Stimulated activated CD4-positive, alpha-beta T cell treated with anti-CD3 and anti-CD28 coated beads, Interleukin-4, amount 100 ng/mL, for 24 hours (primary cell): ENCODE results near the gene SMIM14.
"Not testable (repeated sequence)": the region's sequence is repeated elsewhere in the genome, so short reads cannot be mapped to it uniquely, and the experiment has no call there.

Source experiments
- DNase-seq: peaks from one replicate; pipeline ENCODE4 v3.0.0-alpha.2; 2020

Gene SMIM14

GRCh38 chr4:39591290-39591689 is 47.4 kb downstream of the SMIM14 start:
- DNase-seq = no peak

DNA sequence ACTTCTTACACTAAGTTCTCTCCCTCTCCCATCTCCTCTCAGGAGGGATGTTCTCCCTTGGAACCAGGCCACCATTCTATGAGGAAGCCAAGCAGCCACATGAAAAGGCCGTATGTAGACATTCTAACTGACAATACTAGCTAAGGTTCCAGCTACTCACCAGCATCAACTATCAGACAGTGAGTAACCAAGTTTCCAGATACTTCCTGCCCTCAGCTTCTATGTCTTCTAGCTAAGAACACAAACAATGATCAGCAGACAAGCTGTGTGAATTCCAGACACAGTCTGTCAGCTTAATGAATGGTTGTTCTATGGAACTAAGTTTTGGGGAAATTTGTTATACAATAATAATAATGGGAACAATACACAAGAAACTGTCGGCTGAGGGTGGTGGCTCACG is 50.8 kb downstream of the SMIM14 start:
- DNase-seq = no peak

DNA sequence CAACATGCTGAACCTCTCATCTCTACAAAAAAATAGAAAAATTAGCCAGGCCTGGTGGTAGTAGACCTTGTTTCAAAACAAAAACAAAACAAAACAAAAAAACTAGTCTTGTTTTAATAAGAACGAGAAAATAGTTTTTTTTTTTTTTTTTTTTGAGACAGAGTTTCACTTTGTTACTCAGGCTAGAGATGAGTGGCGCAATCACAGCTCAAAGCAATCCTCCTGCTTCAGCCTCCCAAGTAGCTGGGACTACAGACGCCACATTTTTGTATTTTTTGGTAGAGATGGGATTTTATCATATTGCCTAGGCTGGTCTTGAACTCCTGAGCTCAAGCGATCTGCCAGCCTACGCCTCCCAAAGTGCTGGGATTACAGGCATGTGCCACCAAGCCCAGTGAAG is 63.7 kb downstream of the SMIM14 start:
- DNase-seq = no peak

- DNase-seq = no peak
These were observed 67.2 kb downstream of the SMIM14 start for GRCh38 chr4:39571504-39571903.

GRCh38 chr4:39571054-39571453 is 67.6 kb downstream of the SMIM14 start:
- no peak for DNase-seq

- DNase-seq = no peak
These were observed 69.5 kb downstream of the SMIM14 start for GRCh38 chr4:39569209-39569608.

DNA sequence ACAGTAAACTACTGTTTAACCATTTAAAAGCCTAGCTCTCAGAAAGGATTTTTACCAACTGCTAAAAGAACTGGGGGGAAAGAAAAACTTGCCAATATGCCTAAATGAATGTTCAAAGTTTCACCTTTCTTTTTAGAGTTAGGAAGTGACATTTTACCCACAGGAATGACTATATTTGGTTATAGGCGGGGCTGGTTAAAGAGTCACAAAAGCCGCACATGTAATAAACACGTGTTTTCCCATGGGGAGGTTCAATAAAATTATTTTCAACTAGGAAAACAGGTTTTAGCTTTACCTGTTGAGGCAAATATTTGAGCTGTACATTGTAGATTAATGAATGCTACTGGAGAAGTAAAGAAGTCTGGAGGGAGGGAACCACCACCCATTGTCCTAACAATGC is 69.9 kb downstream of the SMIM14 start:
- DNase-seq = no peak

DNA sequence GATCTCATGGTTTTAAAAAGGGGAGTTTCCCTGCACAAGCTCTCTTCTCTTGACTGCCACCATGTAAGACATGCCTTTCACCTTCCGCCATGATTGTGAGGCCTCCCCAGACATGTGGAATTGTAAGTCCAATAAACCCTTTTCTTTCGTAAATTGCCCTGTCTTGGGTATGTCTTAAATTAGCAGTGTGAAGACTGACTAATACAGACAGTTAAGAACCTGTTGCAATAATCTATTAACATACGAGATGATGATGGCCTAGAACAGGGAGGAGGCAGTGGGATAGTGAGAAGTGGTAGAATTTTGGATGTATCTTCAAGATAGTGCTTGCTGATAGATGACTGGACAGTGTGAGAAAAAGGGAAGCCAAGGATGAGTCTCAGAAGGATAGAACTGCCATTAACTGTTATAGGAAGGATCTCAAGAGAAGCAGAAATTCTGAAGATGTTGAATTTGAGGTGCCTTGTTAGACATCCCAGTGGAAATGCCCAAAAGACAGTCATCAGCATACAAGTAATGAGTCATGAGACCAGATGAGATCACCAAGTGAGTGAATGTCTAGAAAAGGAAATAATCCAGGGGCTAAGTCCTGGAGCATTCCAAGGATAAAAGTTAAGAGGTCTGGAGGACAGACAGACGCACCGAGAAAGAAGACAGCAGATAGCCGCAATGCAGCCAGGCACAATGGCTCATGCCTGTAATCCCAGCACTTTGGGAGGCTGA is 72.6 kb downstream of the SMIM14 start:
- DNase-seq = no peak

DNA sequence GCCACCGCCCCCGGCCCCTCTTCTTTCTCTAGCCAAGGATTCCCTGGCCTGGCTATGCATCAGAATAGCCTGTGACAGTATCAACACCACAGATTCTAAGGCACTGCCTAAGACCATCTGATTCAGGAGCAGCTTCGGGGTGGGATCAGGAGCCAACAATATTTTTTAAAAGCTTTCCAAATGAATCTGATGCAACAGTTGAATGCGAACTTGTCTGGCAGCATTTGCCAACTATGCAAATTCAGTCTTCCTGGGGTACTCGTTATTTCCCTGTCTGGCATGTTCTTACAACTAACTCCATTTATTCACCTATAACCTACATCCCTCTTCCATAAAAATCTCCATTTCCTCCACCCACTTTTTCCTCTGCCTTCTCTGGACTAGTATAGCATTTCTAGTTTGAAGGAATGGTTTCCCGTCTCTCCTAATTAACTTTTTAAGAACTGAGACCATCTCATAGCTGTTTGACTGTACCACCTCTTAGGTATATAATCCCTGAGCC is 75.3 kb downstream of the SMIM14 start:
- DNase-seq = no peak

DNA sequence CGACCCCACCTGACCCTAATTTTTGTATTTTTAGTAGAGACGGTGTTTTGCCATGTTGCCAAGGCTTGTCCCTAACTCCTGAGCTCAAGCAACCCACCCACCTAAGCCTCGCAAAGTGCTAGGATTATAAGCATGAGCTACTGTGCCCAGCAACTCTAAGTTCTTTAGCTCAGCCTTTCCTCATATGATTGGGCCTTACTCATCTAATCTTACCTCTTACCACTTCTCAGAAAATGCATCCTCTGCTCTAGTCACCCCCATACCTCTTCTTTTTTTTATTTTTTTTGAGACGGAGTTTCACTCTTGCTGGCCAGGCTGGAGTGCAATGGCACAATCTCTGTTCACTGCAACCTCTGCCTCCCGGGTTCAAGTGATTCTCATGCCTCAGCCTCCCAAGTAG is 75.9 kb downstream of the SMIM14 start:
- DNase-seq = no peak

- no peak for DNase-seq
These were observed 79.0 kb downstream of the SMIM14 start for GRCh38 chr4:39559626-39560025.

GRCh38 chr4:39555472-39555871 is 83.2 kb downstream of the SMIM14 start:
- no peak for DNase-seq

DNA sequence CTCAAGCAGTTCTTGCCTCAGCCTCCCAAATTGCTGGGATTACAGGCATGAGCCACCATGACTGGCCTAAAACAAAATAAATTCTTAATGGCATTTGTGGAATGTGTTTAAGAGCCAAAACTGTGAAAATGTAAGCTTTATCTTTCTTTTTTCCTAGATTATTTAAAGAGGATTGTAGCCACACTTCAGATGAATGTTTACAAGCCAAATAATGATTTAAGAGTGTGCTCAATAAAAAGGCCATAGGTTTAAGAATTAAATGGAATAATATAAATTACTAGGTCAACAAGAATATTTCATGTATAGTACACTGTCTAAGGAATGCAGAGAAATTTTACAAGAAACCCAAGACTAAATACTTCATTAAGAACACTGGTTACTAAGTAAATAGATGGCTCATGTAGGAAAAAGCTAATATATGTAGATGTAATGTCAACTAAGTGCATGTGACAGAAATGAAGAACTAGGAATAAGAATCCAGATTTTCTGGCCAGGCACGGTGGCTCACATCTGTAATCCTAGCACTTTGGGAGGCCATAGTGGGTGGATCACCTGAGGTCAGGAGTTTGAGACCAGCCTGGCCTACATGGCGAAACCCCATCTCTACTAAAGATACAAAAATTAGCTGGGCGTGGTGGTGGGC is 90.1 kb downstream of the SMIM14 start:
- DNase-seq = no peak

GRCh38 chr4:39544580-39545315 is 93.9 kb downstream of the SMIM14 start:
- DNase-seq = no peak

GRCh38 chr4:39544080-39544479 is 94.6 kb downstream of the SMIM14 start:
- not testable (repeated sequence) for DNase-seq

GRCh38 chr4:39543034-39543433 is 95.6 kb downstream of the SMIM14 start:
- no peak for DNase-seq

GRCh38 chr4:39542611-39543012 is 96.1 kb downstream of the SMIM14 start:
- DNase-seq = no peak

DNA sequence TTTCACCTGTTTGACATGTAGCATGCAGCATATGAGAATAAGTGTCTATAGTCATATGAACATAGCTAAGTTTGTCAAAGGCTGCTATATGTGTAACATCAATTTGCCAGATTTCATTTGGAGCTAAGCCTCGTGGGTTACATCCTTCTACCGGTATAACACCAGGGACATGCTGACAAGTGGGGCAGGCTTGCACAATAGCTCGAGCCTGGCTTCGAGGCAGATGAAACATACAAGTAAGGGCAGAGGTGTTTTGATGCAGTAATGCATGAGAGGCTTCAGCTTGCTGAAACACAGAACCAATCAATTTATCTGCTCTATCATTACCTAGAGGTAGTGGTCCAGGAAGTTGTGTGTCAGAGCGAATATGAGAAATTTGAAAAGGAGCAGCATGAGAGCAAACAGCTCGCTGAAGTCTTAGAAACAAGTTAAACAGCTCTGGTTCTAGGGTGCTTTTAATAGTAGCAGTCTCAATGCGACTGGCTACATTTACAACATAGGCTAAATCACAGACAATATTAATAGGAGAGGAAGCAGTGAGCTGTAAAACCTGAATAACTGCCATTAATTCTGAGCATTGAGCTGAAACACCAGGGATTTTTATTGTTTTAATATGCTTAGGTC is 96.6 kb downstream of the SMIM14 start:
- no peak for DNase-seq

DNA sequence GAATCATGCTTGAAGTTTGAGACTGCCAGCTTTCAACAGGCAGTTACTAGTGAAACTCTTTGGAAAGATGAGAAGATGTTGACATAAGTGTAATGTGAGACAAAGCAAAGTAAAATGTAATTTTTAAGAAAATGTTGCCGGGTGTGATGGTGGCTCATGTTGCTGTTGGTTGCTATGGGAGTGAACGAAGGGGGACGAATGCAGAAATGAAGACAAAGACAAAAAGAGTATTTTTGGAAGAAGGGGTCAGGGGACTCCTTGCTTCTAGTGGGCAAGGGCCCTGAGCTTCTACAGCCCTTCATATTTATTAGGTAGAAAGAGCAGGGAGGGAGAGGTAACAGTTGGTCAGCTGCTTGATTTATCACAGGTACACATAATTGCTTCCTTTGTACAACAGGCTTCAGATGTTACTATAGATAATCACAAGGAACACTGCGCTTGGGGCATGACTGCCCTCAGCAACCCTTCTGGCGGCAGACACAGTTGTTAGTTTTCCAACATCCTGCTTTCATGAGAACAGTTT is 99.5 kb downstream of the SMIM14 start:
- DNase-seq = no peak

- no peak for DNase-seq
These were observed 105.1 kb downstream of the SMIM14 start for GRCh38 chr4:39533541-39533940.

GRCh38 chr4:39532237-39532636 is 106.4 kb downstream of the SMIM14 start:
- not testable (repeated sequence) for DNase-seq

DNA sequence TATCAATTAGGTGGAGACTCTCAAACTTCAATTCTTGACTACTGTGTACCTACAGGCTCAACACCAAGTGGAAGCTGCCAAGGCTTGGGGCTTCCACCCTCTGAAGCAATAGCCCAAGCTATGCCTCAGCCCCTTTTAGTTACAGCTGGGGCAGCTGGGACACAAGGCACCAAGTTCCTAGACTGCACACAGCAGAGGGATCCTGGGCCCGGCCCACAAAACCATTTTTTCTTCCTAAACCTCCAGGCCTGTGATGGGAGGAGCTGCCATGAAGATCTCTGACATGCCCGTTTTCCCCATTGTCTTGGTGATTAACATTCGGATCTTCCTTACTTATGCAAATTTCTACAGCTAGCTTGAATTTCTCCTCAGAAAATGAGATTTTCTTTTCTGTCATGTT is 108.0 kb downstream of the SMIM14 start:
- no peak for DNase-seq

- DNase-seq = no peak
These were observed 109.1 kb downstream of the SMIM14 start for GRCh38 chr4:39529534-39529933.
